Measurements from ENCODE around the gene LRRIQ1. TPM values are rescaled to one million over a fixed set of nuclear protein-coding genes. Genes with fewer than 3 reads are reported as not detected.

The LRRIQ1 gene
- total and polyA plus RNA-seq, 2 of the 8 experiments (the other 6 are each of a cell fraction or from before 2014, with no cell fraction given) = 0.24 to 0.76 TPM

DNA sequence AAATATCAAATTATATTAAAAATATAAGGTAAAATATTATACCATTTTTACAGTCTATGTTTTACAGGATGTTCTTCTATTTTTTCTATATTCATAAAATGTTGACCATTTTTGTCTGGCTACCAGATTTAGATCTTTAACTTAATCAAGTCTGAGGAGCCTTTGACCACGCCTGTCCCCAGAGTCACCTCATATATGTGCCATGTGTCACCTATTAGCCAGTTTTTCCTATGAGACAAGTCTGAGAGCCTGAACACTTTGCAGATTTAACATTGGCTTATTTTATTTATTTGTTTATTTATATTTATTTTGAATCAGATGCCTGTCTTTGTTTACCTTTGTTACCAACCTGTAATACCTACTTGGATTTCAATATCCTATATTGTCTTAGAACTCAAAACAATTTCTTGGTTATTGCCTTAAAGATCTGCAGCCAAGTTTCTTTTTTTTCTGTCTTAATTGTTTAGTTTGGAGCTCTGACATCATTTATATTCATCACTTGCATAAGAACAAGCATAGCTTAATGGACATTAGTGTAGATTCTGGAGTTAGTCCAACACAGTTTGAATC is 127.7 kb downstream of the LRRIQ1 start:
- no peak overlapping the region for H3K18ac ChIP-seq (ENCODE audit: extremely low read depth, low read length)
- no peak overlapping the region for H3K56ac ChIP-seq (replicated peaks; ENCODE audit: insufficient read length, low read depth, low read length)
- no peaks in the 10 kb centered on the region for H3K27me3 ChIP-seq (replicated peaks in 1 of 4; ENCODE audit: control insufficient read depth in 3 of 4, extremely low read depth in 1 of 4, insufficient read depth in 3 of 4, low read length in 3 of 4)
- FAIRE-seq (no peak), DNase-seq (ENCODE audit: low read depth in 1 of 2, low spot score in 2 of 2) (no peak)
- H3K9me3 ChIP-seq (ENCODE audit: insufficient read depth in 2 of 2, low read depth in 1 of 2, low read length in 1 of 2) = no peaks in the 10 kb centered on the region
- H3K79me2 ChIP-seq (ENCODE audit: control insufficient read depth in 1 of 2, insufficient read depth in 2 of 2, low read length in 2 of 2) = no peaks in the 10 kb centered on the region
- no peak overlapping the region for H3K23ac ChIP-seq (ENCODE audit: insufficient read length)
- H3K9ac ChIP-seq (replicated peaks in 1 of 4; ENCODE audit: extremely low read depth in 1 of 4, low read depth in 3 of 4, low read length in 3 of 4) = no peak overlapping the region
- H4K5ac ChIP-seq (ENCODE audit: insufficient read length, low read depth, low read length) = no peak overlapping the region
- no peaks in the 10 kb centered on the region for H3K4me1 ChIP-seq (replicated peaks in 1 of 4; ENCODE audit: control insufficient read depth in 3 of 4, insufficient read depth in 4 of 4, low read length in 3 of 4)
- ChIA-PET POLR2A (ENCODE audit: partially characterized antibody) (no interaction called here), CTCF (ENCODE audit: partially characterized antibody) (no interaction called here)
- no peak overlapping the region for H3K4me3 ChIP-seq (ENCODE audit: extremely low read depth in 1 of 4, insufficient read depth in 2 of 4, low read depth in 3 of 4, low read length in 4 of 4)
- no peaks in the 10 kb centered on the region for H3K36me3 ChIP-seq (ENCODE audit: control insufficient read depth in 2 of 4, insufficient read depth in 4 of 4, low read length in 3 of 4)
- no peak overlapping the region for H3K4ac ChIP-seq (replicated peaks; ENCODE audit: insufficient read length, low read depth, low read length)
- H4K8ac ChIP-seq (ENCODE audit: extremely low read depth, insufficient read depth, low read length) = no peak overlapping the region
- H3K4me2 ChIP-seq (ENCODE audit: insufficient read depth in 1 of 2, low read depth in 2 of 2, low read length in 2 of 2) = no peak overlapping the region
- H3K27ac ChIP-seq (ENCODE audit: low read depth, low read length) = no peak overlapping the region
- no peak overlapping the region for H2BK12ac ChIP-seq (ENCODE audit: low read depth, low read length)
- no peak overlapping the region for H2AFZ ChIP-seq (ENCODE audit: low read length)
- H3K79me1 ChIP-seq (ENCODE audit: low read depth, low read length) = no peaks in the 10 kb centered on the region
- H2BK15ac ChIP-seq (ENCODE audit: low read length) = no peak overlapping the region
- WGBS, 2 experiments (ENCODE audit: extremely low coverage in 1 of 2, insufficient coverage in 1 of 2, insufficient read length in 1 of 2, insufficient replicate concordance in 2 of 2, low coverage in 1 of 2, low lambda C conversion rate in 2 of 2, missing lambda C conversion rate in 1 of 2) = 86% methylated on average over 1 of the region's 1 CpG; no CpG with 5 or more reads in 1 of the 2 experiments
- no peaks in the 10 kb centered on the region for H4K20me1 ChIP-seq (replicated peaks in 1 of 2; ENCODE audit: control insufficient read depth in 1 of 2, insufficient read depth in 2 of 2, low read length in 2 of 2)
- H2AK5ac ChIP-seq (ENCODE audit: low read depth, low read length) = no peak overlapping the region
- H4K91ac ChIP-seq (replicated peaks; ENCODE audit: insufficient read length, low read length) = no peak overlapping the region
- no peak overlapping the region for H2BK5ac ChIP-seq (ENCODE audit: low read depth, low read length)
- H2BK20ac ChIP-seq (ENCODE audit: low read length) = no peak overlapping the region
- no peaks in the 10 kb centered on the region for H3K23me2 ChIP-seq (ENCODE audit: low read depth, low read length)
- H2BK120ac ChIP-seq (replicated peaks; ENCODE audit: low read depth, low read length) = no peak overlapping the region
- no peak overlapping the region for H3K14ac ChIP-seq (ENCODE audit: insufficient read length)
- TF ChIP-seq ASH2L (IDR thresholded peaks at IDR 0.05; ENCODE audit: low read length) (no peak), MAFK (IDR thresholded peaks at IDR 0.05; ENCODE audit: low read depth, low read length) (no peak), SAP30 (IDR thresholded peaks at IDR 0.05; ENCODE audit: insufficient read depth, insufficient replicate concordance, low read length) (no peak), CREB1 (IDR thresholded peaks at IDR 0.05) (no peak), JUND (IDR thresholded peaks at IDR 0.05; ENCODE audit: low read length) (no peak), RXRA (IDR thresholded peaks at IDR 0.05; ENCODE audit: insufficient read depth, low read depth, low read length) (no peak), HDAC6 (IDR thresholded peaks at IDR 0.05; ENCODE audit: low read depth, low read length) (no peak), SRF (IDR thresholded peaks at IDR 0.05; ENCODE audit: low read depth, low read length) (no peak), PHF8 (conservative IDR thresholded peaks at IDR 0.05; ENCODE audit: low read depth, low read length) (no peak), CHD1 (IDR thresholded peaks at IDR 0.05; ENCODE audit: low read depth, low read length) (no peak), SUZ12 (IDR thresholded peaks at IDR 0.05; ENCODE audit: low read length) (no peak), TEAD4 (IDR thresholded peaks at IDR 0.05; ENCODE audit: low read depth, low read length) (no peak)
- TF ChIP-seq, protein P1, sequence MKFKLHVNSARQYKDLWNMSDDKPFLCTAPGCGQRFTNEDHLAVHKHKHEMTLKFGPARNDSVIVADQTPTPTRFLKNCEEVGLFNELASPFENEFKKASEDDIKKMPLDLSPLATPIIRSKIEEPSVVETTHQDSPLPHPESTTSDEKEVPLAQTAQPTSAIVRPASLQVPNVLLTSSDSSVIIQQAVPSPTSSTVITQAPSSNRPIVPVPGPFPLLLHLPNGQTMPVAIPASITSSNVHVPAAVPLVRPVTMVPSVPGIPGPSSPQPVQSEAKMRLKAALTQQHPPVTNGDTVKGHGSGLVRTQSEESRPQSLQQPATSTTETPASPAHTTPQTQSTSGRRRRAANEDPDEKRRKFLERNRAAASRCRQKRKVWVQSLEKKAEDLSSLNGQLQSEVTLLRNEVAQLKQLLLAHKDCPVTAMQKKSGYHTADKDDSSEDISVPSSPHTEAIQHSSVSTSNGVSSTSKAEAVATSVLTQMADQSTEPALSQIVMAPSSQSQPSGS (IDR thresholded peaks at IDR 0.05; ENCODE audit: low read length) = no peak

Data from H1 (cell line).